ENCODE measurements around the gene KIAA1671.
A peak's percentile ranks its signal among the peaks of the same experiment; 100 is the strongest.

The KIAA1671 gene

DNA sequence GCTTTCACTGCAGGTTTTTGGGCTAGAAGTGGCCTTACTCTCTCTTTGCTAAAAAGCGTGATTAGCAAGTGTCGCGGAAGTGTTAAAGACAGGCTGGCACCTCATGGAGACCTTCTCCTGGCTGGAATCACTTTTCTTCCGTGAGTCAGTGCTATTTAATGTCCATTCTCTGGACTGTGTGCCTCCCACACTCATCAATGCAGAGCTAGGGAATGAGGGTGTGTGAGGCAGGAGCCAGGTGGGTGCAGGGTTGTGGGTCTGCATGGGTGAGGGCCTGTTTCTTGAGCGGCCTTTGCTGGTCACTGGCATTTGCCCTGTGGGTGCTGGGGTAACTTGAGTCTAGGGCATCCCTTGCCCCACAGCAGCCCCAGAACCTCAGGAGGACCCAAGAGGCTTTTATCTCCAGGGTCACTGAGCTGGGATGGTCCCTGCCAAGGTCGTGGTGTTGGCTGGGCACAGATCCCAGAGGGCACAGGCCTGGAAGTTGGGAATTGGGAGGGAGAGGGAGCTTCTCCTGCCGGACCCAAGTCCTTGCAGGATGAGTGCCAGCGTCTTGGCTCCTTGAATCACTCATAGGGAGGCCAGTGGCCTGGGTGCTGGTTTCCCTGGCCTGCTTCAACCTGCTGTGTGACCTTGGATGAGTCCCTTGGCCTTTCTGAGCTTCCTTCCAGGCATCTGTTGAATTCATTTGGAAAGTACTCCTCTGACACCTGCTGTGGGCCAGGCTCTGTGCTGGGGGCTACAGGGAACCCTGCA is 30.0 kb downstream of the KIAA1671 start:
- no peak for DNase-seq

DNA sequence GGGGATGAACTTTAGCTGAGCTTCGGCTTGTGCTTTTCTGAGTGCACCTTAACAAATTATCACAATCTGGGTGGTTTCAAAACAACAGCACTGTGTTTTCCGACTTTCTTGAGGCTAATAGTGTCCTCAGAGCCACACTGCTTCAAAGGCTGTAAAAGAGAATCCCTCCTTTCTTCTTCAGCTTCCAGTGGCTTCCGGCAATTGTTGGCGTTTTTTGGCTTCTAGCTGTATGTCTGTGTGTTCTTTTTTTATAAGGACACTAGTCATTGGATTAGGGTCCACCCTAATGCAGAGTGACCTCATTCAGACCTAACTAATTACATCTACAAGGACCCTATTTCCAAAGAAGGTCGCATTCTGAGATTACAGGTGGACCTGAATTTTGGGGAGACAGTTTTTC is 30.6 kb downstream of the KIAA1671 start:
- DNase-seq, result no peak

DNA sequence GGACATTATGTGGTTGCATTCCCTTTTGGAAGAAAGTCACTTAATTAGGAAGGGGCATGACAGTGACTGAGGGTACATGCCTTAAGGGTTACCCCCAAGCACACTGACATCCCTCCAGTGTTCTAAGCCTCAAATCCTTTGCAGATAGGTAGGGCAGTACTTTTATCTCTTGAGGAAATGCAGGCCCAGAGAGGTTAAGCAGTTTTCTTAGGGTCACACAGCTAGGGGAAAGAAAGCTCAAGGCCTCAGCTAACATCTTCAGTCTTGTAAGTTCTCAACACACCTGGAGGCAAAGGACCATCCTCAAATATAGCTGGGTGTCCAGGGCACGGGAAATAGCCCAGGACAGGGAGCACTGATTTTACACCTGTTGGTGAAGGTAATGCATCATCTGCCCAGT is 31.6 kb downstream of the KIAA1671 start:
- no peak for DNase-seq

DNA sequence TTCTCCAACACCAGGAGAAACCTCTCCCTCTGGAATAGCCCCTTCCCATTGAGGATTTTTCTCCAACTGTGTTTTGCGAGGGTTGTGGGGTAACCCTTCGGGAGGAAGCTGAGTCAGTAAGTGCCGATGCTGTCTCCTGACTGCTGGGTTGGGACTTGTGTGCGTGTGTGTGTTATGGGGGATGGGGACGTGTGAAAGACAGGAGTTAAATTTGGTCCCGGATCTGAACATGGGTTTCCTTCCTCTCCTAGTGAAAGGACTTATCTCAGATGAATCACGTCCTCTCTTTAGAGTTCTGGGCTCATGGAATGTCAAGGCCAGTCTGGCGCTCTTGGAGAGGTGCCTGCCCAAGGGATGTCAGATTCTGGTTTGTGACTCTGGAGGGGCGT is 33.3 kb downstream of the KIAA1671 start:
- peak in 1 of 2 donors; percentile 72 for DNase-seq

DNA sequence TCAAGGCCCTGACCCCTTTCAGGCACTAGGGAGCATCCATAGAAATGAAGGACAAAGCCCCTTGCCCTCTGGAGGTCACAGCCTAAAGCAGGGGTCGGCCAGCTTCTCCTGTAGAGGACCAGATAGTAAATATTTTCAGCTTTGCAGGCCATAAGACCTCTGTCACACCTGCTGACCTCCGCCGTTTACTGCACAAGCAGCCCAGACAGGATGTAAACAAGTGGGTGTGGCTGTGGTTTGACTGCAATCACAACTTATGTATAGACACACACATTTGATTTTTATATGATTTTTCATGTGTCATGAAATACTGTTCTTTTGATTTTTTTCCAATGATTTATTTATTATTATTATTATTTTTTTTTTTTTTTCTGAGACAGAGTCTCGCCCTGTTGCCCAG is 34.3 kb downstream of the KIAA1671 start:
- no peak for DNase-seq

DNA sequence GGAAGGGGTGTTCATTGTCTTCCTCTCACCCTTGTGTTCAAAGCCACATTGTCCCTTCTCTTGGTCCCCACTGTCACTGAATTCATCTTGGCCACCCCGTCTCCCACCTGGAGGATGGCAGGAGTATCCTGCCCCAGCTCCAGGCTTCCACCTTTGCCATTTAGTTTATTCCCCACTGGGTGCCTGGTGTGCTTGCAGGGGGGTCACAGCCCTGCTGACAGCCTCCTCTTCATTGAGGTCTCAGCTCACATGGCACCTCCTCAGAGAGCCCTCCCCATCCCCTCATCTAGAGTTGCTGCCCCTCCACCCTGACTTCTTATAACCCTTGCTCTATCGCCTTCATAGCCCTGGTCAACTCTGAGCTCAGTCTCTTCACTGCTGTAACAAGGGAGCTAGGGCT is 36.6 kb downstream of the KIAA1671 start:
- no peak for DNase-seq

DNA sequence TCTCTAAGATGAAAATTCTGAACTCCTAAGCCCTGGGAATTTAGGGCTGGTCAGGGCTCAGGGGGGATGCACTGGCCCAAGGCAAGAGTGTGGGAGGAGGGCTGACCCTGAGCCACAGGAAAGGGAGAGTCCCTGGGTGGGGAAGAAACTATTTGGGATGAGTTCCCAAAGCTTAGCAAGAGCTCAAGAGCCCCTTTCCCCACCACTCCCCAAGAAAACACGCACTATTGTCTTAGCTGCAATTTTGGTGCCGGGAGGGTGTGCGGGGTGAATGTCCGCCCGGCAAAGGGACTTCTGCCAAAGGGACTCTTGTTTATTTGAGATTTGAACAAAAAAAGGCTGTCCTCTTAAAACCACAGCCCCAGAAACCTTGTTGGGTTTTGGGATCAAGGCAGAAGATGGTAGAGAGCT is 37.0 kb downstream of the KIAA1671 start:
- no peak for DNase-seq

DNA sequence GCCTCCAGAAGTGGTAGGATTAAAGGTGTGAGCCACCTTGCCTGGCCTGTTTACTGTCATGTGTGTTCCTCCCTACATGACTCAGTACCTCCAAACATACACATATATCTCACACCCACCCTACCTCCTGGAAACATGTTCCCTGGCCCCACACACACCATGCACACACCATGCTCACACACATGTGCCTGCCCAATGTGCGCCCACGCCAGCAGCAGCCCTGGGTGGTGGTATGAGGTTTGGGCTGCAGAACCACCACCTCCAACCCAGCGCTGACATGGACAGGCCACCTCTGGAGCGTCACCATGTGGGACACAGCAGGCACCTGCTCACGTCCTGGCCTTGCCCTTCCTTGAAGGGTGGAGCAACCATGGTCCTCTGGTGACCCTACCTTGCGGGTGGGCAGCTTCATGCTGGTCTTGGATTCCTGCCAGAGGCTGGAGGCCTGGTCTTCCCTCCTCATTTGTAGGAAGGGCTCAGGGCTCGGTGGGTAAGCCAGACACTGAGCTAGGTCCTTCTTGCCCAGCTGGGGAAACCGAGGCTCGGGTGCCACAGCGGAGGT is 37.9 kb downstream of the KIAA1671 start:
- no peak for DNase-seq

DNA sequence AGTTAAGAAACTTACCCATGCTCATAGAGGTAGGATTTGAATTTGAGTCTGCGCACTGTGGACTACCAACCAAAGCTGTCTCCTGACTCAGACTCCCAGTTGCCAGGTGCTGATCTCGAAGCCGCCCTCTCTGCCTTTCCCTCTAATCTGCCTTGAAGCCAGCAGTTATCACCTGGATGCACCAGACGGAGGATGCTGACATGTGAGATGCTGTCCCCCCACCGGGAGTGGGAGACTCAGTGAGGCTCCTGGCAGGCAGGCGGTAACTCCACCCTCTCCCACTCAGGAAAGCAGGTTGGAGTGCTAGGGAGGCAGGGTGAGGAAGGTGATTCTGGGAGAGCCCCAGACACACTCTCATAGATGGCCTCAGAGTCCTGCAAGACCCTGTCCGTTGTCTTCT is 40.4 kb downstream of the KIAA1671 start:
- DNase-seq, result no peak

DNA sequence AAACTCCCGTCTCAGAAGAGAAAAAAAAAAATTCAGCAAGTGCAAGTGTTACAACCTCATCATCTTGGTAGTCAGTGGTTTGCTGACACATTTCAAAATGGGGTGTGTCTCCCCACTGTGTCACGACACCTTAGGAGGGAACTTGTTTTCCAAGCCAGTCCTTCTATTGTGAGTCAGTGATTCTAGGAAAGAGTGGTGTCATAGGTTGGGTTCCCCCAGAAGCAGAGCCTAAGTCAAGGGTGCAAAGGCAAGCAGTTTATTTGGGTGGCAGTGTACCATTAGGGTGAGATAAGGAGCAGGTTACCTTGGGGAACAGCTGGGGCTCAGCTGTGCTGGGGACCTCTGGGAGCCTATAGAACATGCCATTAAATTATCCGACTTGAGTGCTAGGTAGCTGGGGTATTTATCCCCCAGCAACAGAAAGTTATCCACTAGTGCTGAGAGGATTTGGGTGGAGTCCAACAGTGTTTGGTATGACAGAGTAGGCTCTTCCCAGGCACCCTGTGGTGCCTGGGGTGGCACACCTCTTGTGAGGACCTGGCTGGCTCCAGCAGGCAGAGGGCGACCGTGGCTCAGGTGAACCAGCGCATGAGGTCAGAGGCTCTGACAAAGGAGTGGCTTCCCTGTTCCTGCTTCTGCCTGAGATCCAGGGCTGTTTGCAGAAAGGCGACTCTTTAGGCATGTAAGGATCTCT is 41.7 kb downstream of the KIAA1671 start:
- no peak for DNase-seq

DNA sequence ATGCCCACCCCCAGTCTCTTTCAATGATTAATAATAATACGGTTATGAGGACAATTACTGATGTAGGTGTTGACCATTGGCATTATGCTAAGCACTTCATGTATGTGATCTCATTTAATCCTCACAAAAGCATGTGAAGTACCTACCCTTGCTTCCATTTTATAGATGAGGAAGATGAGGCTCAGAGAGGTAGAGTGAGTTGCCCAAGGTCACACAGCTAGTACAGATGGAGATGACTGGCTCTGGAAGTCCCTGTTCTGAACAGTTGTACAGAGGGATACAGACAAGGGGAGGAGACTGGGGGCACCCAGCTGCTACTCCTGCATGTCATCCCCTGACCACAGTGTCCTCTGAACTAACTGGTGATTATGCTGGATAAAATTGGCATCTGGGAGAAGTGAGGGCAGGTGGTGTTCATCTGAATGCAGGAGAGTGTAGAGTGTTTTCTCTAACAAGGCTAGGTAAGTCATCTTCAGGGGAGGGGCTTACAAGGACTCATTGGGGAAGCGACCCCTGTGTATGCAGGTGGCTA is 43.2 kb downstream of the KIAA1671 start:
- DNase-seq, result no peak

DNA sequence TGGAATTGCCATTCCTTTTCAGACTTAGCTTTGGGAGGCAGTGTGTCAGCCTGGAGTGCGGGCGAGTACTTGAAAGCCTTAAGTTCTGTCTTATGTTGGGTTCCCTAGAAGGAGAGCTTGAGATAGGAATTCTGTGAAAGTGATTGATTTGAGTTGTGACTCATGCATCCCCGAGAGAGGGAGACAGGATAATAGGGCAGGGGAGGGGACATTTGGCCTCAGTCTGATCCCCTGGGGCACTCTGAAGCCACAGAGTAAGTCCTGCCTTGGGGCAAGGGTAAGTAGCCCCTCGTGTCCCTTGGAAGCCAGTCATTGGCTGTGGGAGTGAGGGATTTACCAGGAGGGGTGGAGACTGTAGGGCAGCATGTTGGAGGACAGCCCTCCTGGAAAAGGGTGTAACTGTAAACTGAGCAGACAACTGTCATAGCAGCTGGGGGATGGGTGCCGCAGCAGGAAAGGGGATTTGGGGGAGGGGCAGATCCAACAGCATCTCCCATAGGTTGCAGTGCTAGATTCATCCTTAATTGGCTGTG is 44.0 kb downstream of the KIAA1671 start:
- no peak for DNase-seq

DNA sequence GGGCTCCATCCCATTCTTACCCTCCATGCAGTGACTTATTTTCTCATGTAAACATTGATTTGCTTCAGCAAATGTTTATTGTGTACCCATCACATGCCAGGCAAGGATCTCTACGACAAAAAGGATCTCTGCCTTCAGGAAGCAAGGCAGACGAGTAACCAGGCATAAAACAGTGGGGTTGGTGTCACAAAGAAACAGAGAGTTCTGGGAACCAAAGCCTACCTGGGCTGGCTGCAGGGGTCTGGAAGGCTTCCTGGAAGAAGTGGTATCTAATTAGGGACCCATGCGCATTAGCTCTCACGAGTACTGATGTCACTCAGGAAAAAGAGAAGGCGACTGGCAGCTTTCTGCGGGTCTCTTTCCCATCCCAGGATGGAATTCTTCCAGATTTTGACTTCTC is 44.5 kb downstream of the KIAA1671 start:
- DNase-seq, result no peak

DNA sequence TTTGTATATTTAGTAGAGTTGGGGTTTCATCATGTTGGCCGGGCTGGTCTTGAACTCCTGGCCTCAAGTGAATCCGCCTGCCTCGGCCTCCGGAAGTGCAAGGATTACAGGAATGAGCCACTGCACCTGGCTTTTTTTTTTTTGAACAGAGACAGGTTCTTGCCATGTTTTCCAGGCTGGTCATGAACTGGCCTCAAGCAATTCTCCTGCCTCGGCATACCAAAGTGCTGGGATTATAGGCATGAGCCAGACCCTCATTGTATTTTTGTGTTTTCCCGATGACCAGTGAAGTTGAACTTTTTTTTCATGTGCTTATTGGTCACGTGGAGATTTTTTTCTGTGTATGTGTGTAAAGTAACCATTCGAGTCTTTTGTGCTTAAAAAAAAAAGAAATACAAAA is 48.2 kb downstream of the KIAA1671 start:
- DNase-seq, result no peak

DNA sequence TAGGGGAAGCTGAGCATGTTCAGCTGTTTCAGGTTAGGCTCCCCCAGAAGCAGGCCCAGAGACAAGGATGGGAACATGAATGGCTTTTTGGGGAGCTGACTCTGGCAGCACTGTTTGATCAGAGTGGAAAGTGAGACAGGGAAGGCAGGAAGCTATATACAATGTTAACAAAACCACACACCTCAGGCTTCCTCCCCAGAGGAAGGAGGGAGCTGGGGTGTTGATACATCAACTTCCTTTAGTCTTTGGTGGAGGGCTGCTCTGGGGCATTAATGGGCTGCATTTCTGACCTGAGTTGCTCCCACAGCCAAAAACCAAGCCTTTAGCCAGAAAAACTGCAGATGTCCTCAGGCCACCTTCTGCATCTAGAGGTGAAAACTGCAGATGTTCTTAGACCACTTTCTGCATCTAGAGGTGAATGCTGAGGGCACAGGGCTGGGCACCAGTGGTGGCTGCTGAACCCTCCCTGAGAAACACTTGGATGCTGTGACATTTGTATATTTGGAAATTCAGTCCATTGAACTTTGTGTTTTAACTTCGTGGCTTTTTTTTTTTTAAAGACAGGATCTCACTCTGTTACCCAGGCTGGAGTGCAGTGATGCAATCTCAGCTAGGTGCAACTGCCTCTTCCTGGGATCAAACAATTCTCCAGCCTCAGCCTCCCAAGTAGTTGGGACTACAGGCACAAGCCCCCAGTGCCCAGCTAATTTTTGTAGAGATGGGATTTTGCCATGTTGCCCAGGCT is 49.9 kb downstream of the KIAA1671 start:
- no peak for DNase-seq

DNA sequence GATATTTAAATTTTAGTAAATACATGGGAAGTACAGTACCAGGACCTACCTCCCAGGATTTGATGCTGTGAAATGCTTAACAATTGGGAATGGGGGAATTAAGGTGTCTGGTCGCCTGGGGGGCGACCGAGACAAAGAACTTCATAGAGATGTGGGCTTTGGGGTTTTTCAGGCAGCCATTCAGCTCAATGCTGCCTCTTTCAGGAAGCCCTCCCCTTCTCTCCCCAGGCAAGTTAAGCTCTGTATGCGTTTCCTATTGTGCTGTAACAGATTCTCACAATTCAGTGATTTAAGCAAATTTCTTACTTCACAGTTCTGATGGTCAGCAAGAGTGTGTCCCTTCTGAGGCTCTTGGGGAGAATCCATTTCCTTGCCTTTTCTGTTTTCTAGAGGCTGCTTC is 53.8 kb downstream of the KIAA1671 start:
- DNase-seq, result no peak

DNA sequence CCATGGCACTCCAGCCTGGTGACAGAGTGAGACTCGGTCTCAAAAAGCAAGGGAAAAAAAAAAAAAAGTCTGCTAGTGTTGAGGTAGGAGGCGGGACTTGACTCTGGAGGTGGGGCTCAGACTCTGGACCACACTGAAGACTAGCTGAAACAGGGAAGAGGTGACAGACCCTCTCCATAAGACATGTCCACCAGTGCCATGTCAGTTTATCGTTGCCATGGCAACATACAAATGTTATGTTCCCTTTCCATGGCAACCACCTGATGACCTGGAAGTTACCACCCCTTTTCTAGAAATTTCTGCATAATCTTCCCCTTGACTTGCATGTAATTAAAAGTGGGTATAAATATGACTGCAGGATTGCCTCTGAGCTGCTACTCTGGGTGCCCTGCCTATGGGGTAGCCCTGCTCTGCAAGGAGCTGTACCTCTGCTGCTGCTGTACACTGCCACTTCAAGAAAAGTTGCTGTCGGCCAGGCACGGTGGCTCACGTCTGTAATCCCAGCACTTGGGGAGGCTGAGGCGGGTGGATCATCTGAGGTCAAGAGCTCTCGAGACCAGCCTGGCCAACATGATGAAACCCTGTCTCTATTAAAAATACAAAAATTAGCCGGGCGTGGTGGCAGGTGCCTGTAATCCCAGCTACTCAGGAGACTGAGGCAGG is 55.1 kb downstream of the KIAA1671 start:
- no peak for DNase-seq

DNA sequence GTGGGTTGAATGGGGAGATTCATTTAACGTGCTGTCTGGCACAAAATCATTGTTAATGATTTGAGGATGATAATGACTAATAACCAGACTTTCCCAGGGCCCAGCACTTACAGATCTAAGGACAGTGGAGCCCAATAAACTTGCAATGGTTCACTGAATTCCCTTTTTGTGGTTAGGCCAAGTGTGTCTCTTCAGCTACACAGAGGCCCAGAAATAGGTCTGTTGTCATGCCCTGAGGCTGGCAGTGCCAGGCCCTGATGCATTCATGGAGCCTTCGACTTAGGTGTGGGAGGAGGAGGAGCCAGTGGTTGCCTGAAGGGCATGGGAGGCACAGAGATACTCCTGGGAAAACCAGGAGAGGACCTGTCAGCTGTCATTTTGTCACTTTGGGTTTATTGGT is 56.1 kb downstream of the KIAA1671 start:
- DNase-seq, result no peak

DNA sequence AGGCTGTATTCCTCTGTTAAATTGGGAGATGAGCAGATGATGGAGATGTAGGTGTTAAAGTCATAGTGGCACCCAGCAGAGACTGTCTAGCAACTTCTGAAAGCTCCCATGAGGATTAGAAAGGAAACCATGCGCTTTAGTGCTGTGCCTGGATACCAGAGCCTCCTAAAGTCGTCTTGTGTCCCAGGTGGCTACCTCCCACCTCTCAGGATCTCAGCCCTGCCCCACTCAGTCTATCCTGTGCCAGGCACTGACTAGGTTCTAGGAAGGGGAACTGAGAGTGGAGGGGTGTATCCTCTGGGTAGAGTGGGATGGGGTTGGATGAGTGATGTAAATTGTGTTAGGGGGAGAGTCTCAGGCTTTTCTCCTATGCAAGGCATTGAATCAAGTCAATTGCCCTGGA is 60.2 kb downstream of the KIAA1671 start:
- DNase-seq, result no peak

DNA sequence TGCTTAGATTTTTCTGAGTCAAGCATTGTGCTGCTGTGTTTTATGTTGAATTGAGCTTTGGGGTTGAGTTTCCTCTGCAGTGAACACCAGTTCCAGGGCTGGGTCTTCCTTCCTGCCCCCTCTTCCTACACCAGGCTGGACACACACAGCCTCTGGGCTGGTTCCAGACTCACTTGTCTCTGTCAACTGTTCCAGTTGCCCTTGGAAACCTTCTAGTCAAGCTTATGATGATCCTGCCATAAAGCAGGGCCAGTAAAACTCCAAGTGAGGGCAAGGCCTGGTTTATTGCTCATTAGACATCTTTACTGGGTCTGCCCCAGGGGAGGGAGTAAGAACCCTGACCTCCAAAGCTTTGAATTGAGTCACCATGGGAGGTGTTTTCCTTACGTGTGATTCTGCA is 61.1 kb downstream of the KIAA1671 start:
- no peak for DNase-seq

DNA sequence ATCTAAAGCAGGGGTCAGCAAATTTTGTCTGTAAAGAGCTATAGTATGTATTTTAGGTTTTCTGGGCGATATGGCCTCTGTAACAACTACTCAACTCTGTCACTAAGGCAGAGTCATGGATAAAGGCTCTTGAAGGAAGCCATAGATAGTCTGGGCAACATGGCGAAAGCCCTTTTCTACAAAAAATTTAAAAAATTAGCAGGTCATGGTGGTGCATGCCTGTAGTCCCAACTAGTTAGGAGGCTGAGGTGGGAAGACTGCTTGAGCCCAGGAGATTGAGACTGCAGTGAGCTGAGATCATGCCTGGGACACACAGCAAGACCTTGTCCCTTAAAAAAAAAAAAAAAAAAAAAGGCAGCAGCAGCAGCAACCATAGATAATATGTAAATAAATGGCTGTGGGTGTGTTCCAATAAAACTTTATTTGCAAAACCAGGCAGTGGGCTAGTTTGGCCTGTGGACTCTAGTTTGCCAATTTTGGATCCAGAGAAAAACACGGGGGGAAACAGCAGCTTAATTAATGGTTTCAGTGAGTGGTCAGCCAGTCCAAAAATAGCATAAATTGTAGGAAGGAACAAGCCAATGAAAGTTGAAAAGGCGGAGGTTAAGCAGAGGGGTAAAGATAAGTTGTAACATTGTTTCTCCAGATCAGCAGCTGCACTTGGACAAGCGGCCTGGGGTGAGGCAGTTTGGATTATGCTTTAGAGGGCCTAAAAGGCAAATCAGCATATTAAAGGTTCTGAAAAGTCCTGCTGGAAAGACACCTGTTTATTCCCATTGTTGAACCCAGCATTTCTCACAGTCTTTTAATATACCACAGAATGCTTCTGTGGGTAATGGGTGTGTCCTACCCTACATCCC is 62.6 kb downstream of the KIAA1671 start:
- no peak for DNase-seq

DNA sequence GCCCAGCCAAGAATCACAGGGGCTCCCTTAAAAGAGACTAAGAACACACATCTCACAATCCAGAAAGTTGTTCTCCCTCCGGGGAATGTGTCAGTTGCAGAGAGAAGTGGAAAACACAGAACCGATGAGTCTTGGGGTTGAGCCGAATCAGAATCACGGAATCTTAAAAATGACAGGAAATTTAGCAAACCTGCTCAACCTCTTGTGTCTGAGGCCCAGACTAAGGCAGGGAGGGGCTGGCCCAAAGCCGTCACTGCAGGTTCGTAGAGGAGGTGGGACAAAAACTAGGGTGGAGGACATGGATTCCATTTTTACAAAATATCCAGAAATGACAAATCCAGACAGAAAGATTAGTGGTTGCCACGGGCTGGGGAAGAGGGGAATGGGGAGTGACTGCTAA is 63.8 kb downstream of the KIAA1671 start:
- DNase-seq, result no peak

Measured in bone marrow (tissue), 2 donors.